ENCODE results near the gene PRSS53. TPM values are rescaled to one million over a fixed set of nuclear protein-coding genes. Genes with fewer than 3 reads are reported as not detected.
A peak's percentile ranks its signal among the peaks of the same experiment; 100 is the strongest.

Gene PRSS53
- total RNA-seq, 1 donor from 2014 or later: 7.0 TPM

DNA sequence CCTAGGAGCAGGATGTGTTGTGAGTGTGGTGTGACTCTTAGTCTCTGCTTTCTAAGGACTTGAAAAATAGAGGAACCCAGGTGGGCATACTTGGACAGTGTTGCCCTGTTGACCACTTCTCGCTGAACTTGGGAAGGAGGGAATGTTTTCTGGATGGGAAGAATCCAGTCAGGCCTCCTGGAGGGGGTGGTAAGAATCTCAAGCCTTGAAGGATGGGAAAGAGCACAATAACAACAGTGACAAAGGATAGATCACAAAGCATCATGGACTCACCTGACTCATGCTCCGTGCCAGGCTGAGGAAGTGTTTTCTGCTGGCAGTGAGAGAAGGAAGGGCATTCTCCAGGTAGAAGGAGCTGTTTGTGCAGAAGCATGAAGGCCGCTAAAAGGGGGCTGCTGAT is 37.1 kb upstream of the PRSS53 start:
- Mint-ChIP-seq H3K36me3 (ENCODE audit: low read depth) (peaks cover 9% of the 10 kb centered on the region), H3K4me3 (ENCODE audit: unreplicated experiment) (no peak overlapping the region), H3K27me3 (ENCODE audit: low read depth) (no peaks in the 10 kb centered on the region), H3K4me1 (ENCODE audit: low read depth) (no peaks in the 10 kb centered on the region), H3K9me3 (ENCODE audit: low read depth) (no peaks in the 10 kb centered on the region), H3K27ac (ENCODE audit: unreplicated experiment) (no peak overlapping the region)
- TF ChIP-seq, protein P1, sequence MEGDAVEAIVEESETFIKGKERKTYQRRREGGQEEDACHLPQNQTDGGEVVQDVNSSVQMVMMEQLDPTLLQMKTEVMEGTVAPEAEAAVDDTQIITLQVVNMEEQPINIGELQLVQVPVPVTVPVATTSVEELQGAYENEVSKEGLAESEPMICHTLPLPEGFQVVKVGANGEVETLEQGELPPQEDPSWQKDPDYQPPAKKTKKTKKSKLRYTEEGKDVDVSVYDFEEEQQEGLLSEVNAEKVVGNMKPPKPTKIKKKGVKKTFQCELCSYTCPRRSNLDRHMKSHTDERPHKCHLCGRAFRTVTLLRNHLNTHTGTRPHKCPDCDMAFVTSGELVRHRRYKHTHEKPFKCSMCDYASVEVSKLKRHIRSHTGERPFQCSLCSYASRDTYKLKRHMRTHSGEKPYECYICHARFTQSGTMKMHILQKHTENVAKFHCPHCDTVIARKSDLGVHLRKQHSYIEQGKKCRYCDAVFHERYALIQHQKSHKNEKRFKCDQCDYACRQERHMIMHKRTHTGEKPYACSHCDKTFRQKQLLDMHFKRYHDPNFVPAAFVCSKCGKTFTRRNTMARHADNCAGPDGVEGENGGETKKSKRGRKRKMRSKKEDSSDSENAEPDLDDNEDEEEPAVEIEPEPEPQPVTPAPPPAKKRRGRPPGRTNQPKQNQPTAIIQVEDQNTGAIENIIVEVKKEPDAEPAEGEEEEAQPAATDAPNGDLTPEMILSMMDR (IDR thresholded peaks at IDR 0.05): no peak
- DNase-seq (ENCODE audit: low spot score): no peak

DNA sequence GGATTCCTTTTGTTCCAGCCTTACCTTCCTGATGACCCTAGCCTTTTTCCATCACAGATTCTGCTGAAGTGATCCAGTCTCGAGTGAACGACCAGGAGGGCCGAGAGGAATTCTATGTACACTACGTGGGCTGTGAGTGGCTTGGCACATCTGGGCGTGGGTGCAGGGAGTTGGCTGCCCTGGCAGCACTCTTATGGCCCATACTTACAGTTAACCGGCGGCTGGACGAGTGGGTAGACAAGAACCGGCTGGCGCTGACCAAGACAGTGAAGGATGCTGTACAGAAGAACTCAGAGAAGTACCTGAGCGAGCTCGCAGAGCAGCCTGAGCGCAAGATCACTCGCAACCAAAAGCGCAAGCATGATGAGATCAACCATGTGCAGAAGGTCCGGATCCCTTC is 31.4 kb upstream of the PRSS53 start:
- Mint-ChIP-seq H3K4me3 (ENCODE audit: unreplicated experiment) (no peak overlapping the region), H3K36me3 (ENCODE audit: low read depth) (peaks cover 10% of the 10 kb centered on the region), H3K27me3 (ENCODE audit: low read depth) (no peaks in the 10 kb centered on the region), H3K9me3 (ENCODE audit: low read depth) (no peaks in the 10 kb centered on the region), H3K27ac (ENCODE audit: unreplicated experiment) (no peak overlapping the region), H3K4me1 (ENCODE audit: low read depth) (peaks cover 13% of the 10 kb centered on the region)
- no peak for DNase-seq (ENCODE audit: low spot score)
- TF ChIP-seq, protein P1 (IDR thresholded peaks at IDR 0.05): no peak

GRCh38 chr16:31118223-31119155 is 29.7 kb upstream of the PRSS53 start:
- TF ChIP-seq, protein P1 (IDR thresholded peaks at IDR 0.05): no peak
- H3K36me3 Mint-ChIP-seq (ENCODE audit: low read depth): peaks cover 10% of the 10 kb centered on the region
- H3K27ac Mint-ChIP-seq (ENCODE audit: unreplicated experiment): peak overlapping the region; percentile 98
- H3K4me1 Mint-ChIP-seq (ENCODE audit: low read depth): peaks cover 13% of the 10 kb centered on the region
- no peaks in the 10 kb centered on the region for H3K27me3 Mint-ChIP-seq (ENCODE audit: low read depth)
- no peak for DNase-seq (ENCODE audit: low spot score)
- H3K4me3 Mint-ChIP-seq (ENCODE audit: unreplicated experiment): peak overlapping the region; percentile 94
- H3K9me3 Mint-ChIP-seq (ENCODE audit: low read depth): no peaks in the 10 kb centered on the region

DNA sequence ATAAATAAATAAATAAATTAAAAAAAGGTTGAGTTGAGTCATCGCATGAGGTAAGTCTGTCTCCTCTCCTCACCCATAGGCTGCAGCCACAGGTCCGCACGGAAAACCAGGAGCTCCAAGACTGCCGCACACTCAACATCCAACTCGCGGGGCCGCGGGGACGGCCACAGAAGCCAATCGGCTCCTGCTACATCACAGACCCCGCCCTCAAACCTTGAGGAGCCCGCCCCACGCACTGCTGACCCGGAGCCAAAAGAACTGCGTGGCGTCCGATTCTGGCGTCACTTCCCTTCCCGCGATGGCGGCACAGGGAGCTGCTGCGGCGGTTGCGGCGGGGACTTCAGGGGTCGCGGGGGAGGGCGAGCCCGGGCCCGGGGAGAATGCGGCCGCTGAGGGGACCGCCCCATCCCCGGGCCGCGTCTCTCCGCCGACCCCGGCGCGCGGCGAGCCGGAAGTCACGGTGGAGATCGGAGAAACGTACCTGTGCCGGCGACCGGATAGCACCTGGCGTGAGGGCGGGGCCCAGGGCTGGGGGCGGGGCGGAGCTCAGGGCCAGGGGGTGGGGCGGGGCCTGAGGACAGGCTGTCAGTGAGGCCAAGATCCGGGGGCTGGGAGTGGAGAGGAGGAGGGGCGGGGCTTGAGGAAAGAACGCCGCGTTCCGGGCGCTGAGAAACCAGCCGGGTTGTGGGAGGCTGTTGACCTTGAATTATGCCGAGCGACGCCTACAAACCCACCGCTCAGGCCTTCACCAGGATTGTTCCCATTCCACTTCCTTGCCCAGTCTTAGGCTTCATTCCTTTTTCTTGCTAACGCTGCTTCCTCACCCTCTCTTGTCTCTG is 28.9 kb upstream of the PRSS53 start, which contains the start of gene KAT8:
Gene KAT8, plus strand, starts transcription at position 281 of the 839 bp plus-strand sequence. Its CDS starts 18 bp downstream, at position 299.
- Mint-ChIP-seq H3K27ac (ENCODE audit: unreplicated experiment) (peak within 1 kb of the TSS; percentile 98), H3K4me3 (ENCODE audit: unreplicated experiment) (peak within 1 kb of the TSS; percentile 94), H3K36me3 (ENCODE audit: low read depth) (peaks cover 10% of the 10 kb centered on the region), H3K9me3 (ENCODE audit: low read depth) (no peaks in the 10 kb centered on the region), H3K27me3 (ENCODE audit: low read depth) (no peaks in the 10 kb centered on the region), H3K4me1 (ENCODE audit: low read depth) (peaks cover 13% of the 10 kb centered on the region)
- TF ChIP-seq, protein P1 (IDR thresholded peaks at IDR 0.05): peak; percentile 14
- peak; percentile 99 for DNase-seq (ENCODE audit: low spot score)

GRCh38 chr16:31114468-31114867 is 25.7 kb upstream of the PRSS53 start:
- H3K27me3 Mint-ChIP-seq (ENCODE audit: low read depth): no peaks in the 10 kb centered on the region
- H3K9me3 Mint-ChIP-seq (ENCODE audit: low read depth): no peaks in the 10 kb centered on the region

More at GRCh38 chr16:31114468-31114867, 25.7 kb upstream of the PRSS53 start:
- DNase-seq (ENCODE audit: low spot score): no peak
- Mint-ChIP-seq H3K4me3 (ENCODE audit: unreplicated experiment) (no peak overlapping the region), H3K4me1 (ENCODE audit: low read depth) (peaks cover 20% of the 10 kb centered on the region), H3K36me3 (ENCODE audit: low read depth) (peaks cover 16% of the 10 kb centered on the region), H3K27ac (ENCODE audit: unreplicated experiment) (peak overlapping the region; percentile 32)
- TF ChIP-seq, protein P1 (IDR thresholded peaks at IDR 0.05): no peak
